ENCODE results near the gene NET1. TPM values are rescaled to one million over a fixed set of nuclear protein-coding genes. Genes with fewer than 3 reads are reported as not detected.

Gene NET1
- total and polyA plus RNA-seq, 7 donors = 75.3 to 333 (median 199) TPM

GRCh38 chr10:5494611-5495010 is 82.3 kb downstream of the NET1 start:
- Histone ChIP-seq H3K27ac (no peak overlapping the region), H3K4me1 (no peaks in the 10 kb centered on the region), H3K4me3 (no peak overlapping the region), H3K27me3 (no peaks in the 10 kb centered on the region), H3K36me3 (no peaks in the 10 kb centered on the region), H3K9me3 (peaks cover 0 to 4% (median 2%) of the 10 kb centered on the region in 4 donors)
- 87 to 91% methylated on average over 8 of the region's 8 CpGs for WGBS, 2 donors
- DNase-seq = peak; percentile 22
- TF ChIP-seq EP300 (IDR thresholded peaks at IDR 0.05) = no peak
- TF ChIP-seq POLR2AphosphoS5 (IDR thresholded peaks at IDR 0.05) = no peak
- TF ChIP-seq CTCF (IDR thresholded peaks at IDR 0.05) = no peak
- no peak for TF ChIP-seq POLR2A (IDR thresholded peaks at IDR 0.05)
- intact Hi-C loops (cut with DNase I) = no loop called here

- 81 to 89% methylated on average over 25 of the region's 25 CpGs for WGBS, 2 donors
- no peak overlapping the region for H3K27ac ChIP-seq
- TF ChIP-seq POLR2AphosphoS5 (IDR thresholded peaks at IDR 0.05) (no peak), CTCF (IDR thresholded peaks at IDR 0.05) (no peak), EP300 (IDR thresholded peaks at IDR 0.05) (no peak)
- H3K9me3 ChIP-seq = peaks cover 0 to 4% (median 2%) of the 10 kb centered on the region in 4 donors
- no peaks in the 10 kb centered on the region for H3K36me3 ChIP-seq
- DNase-seq = peak; percentile 62
- intact Hi-C loops (cut with DNase I) = no loop called here
- H3K4me3 ChIP-seq = no peak overlapping the region
- H3K4me1 ChIP-seq = no peaks in the 10 kb centered on the region
- H3K27me3 ChIP-seq = no peaks in the 10 kb centered on the region
Observed at GRCh38 chr10:5496261-5497250, 84.2 kb downstream of the NET1 start.

DNA sequence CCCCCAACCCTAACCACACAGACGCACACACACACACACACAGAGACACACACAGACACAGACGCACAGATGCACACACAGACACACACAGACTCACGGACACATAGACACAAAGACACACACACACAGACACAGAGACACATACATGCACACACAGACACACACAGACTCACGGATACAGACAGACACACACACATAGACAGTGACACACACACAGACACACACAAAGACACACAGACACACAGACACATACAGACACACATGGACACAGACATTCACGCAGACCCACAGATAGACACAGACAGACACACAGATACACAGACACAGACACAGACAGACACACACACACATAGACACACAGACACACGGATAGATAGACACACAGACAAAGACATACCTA is 84.9 kb downstream of the NET1 start:
- intact Hi-C loops (cut with DNase I) = no loop called here
- DNase-seq = no peak
- H3K27ac ChIP-seq = no peak overlapping the region
- H3K36me3 ChIP-seq = no peaks in the 10 kb centered on the region
- H3K9me3 ChIP-seq = peaks cover 0 to 4% (median 1%) of the 10 kb centered on the region in 4 donors
- 87 to 92% methylated on average over 6 of the region's 6 CpGs for WGBS, 2 donors
- no peaks in the 10 kb centered on the region for H3K4me1 ChIP-seq
- no peak overlapping the region for H3K4me3 ChIP-seq
- TF ChIP-seq POLR2A (IDR thresholded peaks at IDR 0.05) = no peak
- TF ChIP-seq CTCF (IDR thresholded peaks at IDR 0.05) = no peak
- TF ChIP-seq EP300 (IDR thresholded peaks at IDR 0.05) = no peak
- no peak for TF ChIP-seq POLR2AphosphoS5 (IDR thresholded peaks at IDR 0.05)
- no peaks in the 10 kb centered on the region for H3K27me3 ChIP-seq

- H3K27ac ChIP-seq = no peak overlapping the region
- no peaks in the 10 kb centered on the region for H3K9me3 ChIP-seq
- 93% methylated on average over 19 of the region's 19 CpGs for WGBS, 2 donors
- no peak overlapping the region for H3K4me3 ChIP-seq
- H3K4me1 ChIP-seq = no peaks in the 10 kb centered on the region
- intact Hi-C loops (cut with DNase I) = no loop called here
- H3K36me3 ChIP-seq = no peaks in the 10 kb centered on the region
- TF ChIP-seq POLR2A (IDR thresholded peaks at IDR 0.05) = no peak
- TF ChIP-seq CTCF (IDR thresholded peaks at IDR 0.05) = no peak
- no peak for TF ChIP-seq POLR2AphosphoS5 (IDR thresholded peaks at IDR 0.05)
- no peak for TF ChIP-seq EP300 (IDR thresholded peaks at IDR 0.05)
- no peaks in the 10 kb centered on the region for H3K27me3 ChIP-seq
- peak; percentile 36 for DNase-seq
Observed at GRCh38 chr10:5497948-5498730, 85.8 kb downstream of the NET1 start.
